Activated CD8-positive, alpha-beta memory T cell treated with anti-CD3 and anti-CD28 coated beads, Interleukin-2, amount 50 U/mL, for 4 hours (primary cell): ENCODE results near the gene PPP1R36.
A peak's percentile ranks its signal among the peaks of the same experiment; 100 is the strongest.
"Not testable (repeated sequence)": the region's sequence is repeated elsewhere in the genome, so short reads cannot be mapped to it uniquely, and the experiment has no call there.

Source experiments
- DNase-seq: peaks from one replicate; pipeline ENCODE4 v3.0.0-alpha.2; 2020

The PPP1R36 gene

GRCh38 chr14:64549791-64550620, at the start of gene PPP1R36:
Gene PPP1R36 (plus strand): TSS chr14:64549961. CDS start chr14:64549998, 37 bp downstream.
- DNase-seq, result peak; percentile 47

GRCh38 chr14:64500088-64500487, 49.7 kb upstream of the PPP1R36 start:
- DNase-seq, result no peak

GRCh38 chr14:64501411-64502171, 48.2 kb upstream of the PPP1R36 start:
- DNase-seq, result no peak

- no peak for DNase-seq
Measured at GRCh38 chr14:64502456-64502855, 47.3 kb upstream of the PPP1R36 start.

GRCh38 chr14:64502887-64503433, 46.8 kb upstream of the PPP1R36 start:
- peak; percentile 25 for DNase-seq

GRCh38 chr14:64503434-64504309, 46.1 kb upstream of the PPP1R36 start, which contains the start of gene ZBTB25:
Gene ZBTB25 (minus strand): TSS chr14:64503838. CDS start chr14:64490533, 13,305 bp downstream.
- peak; percentile 95 for DNase-seq

- DNase-seq, result peak; percentile 87
Measured at GRCh38 chr14:64504310-64504896, 45.4 kb upstream of the PPP1R36 start, which contains the start of gene ZBTB1. Gene ZBTB1 (plus strand): TSS chr14:64504770. CDS start chr14:64521505, 16,735 bp downstream.

- peak; percentile 82 for DNase-seq
Measured at GRCh38 chr14:64504897-64505794, 44.6 kb upstream of the PPP1R36 start.

- DNase-seq, result no peak
Measured at GRCh38 chr14:64506721-64507120, 43.0 kb upstream of the PPP1R36 start.

- peak; percentile 39 for DNase-seq
Measured at GRCh38 chr14:64507376-64508156, 42.2 kb upstream of the PPP1R36 start.

GRCh38 chr14:64508215-64508776, 41.5 kb upstream of the PPP1R36 start:
- no peak for DNase-seq

- DNase-seq, result no peak
Measured at GRCh38 chr14:64509036-64509435, 40.7 kb upstream of the PPP1R36 start.

- peak; percentile 66 for DNase-seq
Measured at GRCh38 chr14:64510825-64511671, 38.7 kb upstream of the PPP1R36 start.

GRCh38 chr14:64513271-64513670, 36.5 kb upstream of the PPP1R36 start:
- DNase-seq, result no peak

GRCh38 chr14:64515053-64515452, 34.7 kb upstream of the PPP1R36 start:
- DNase-seq, result no peak

GRCh38 chr14:64516969-64517368, 32.8 kb upstream of the PPP1R36 start:
- no peak for DNase-seq

GRCh38 chr14:64517667-64518066, 32.1 kb upstream of the PPP1R36 start:
- not testable (repeated sequence) for DNase-seq

GRCh38 chr14:64518229-64518628, 31.5 kb upstream of the PPP1R36 start:
- DNase-seq, result no peak

GRCh38 chr14:64520699-64521098, 29.1 kb upstream of the PPP1R36 start:
- no peak for DNase-seq
